ENCODE results near the gene DENR. TPM values are rescaled to one million over a fixed set of nuclear protein-coding genes. Genes with fewer than 3 reads are reported as not detected.
A peak's percentile ranks its signal among the peaks of the same experiment; 100 is the strongest.
"Not testable (repeated sequence)": the region's sequence is repeated elsewhere in the genome, so short reads cannot be mapped to it uniquely, and the experiment has no call there.

DENR gene, protein sequence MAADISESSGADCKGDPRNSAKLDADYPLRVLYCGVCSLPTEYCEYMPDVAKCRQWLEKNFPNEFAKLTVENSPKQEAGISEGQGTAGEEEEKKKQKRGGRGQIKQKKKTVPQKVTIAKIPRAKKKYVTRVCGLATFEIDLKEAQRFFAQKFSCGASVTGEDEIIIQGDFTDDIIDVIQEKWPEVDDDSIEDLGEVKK
- total RNA-seq, result 39.0 TPM

DNA sequence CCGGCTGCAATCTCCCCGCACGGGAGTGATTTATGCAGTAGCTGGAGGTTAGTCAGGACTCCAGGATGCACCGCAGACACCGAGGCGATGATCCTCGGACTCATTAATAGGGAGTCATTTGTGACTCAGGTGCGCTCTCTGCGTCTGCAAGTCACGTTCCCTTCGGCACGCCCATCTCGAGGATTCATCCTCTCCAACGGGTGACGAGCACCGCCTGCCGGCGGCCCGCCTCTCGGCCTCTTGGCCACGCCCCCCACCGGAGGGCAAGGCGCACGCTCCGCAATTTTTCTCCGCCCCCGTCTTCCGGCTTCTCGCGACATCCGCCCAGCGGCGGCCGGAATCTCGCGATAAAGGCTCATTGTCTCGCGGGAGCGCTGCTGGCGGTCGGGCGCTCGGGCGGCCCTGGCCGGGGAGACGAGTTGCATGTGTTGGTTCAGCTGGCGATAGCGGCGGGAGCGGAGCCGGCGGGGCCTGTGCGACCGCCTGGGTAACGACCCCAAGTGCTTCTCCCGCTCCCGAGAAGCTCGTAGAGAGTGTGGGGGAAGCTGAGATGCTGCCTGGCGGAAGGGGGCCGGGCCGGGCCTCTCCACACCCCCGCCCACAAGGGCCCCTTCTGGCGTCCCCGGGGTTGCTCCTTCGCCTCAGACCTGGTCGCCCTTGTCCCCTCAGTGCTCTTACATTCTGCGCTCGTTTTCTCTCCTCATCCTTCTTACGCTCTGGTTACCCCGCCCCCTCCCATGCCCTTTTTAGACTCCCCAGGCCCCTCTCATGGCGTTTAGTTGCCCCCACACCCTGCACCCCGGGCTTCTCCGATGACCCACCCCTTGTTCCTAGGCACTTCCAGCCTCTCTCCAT, at the start of gene DENR:
DENR (plus strand) TSS at position 361 of the 855 bp plus-strand sequence. CDS start 878 bp downstream, outside the sequence.
- peak; percentile 97 for ATAC-seq

DNA sequence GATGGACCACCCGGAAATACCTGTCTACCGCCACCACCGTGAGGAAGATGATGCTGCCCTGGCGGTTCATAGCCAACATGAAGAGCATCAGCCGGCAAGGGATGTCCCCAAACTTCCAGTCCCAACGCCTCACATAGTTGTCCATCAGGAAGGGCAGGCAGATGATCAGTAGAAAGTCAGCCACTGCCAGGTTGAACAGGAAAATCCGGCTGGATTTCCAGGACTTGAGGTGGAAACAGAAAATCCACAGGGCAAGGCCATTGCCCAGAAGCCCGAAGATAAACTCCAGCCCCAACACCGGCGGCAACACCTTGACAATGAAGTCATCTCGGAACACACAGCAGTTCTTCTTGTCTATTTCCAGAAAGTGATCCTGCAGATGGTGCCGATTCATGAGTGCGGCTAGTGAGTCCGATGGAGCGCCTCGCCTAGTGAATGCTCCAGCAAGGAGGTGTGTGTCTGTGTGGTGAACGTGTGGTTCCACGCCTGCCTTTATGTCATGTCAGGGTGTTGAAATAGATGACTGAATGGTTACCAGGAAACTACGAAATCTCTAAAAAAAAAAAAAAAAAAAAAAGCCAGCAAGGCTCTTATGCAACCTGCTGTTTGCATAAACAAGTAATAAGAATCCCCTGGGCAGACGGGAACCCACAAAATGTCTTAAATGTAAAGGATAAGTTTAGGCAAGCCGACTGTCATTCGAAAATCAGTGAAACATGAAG, 49.6 kb upstream of the DENR start, which contains the start of gene HCAR2:
HCAR2 (minus strand) TSS at position 468 of the 722 bp plus-strand sequence; CDS start at position 394, 74 bp downstream.
- peak; percentile 84 for ATAC-seq

DNA sequence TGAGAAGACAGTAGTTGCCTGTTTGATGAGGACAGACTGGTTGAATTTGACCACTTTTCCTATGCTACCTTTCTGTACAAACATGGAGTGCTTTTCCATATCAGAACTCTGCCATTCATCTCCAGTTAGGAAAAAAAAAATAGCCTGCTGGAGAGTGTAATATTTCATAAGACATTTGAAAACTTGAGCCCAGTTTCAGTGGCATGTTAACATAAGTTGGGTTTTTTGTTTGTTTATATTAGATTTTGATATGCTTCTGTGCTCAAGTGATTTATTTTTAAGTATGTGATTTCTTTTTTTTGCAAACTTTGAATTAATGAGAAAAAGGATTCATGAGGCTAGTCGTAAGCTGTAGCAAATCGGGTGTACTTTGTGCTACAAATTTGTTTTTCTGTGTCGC, 48.8 kb upstream of the DENR start:
- ATAC-seq, result not testable (repeated sequence)

DNA sequence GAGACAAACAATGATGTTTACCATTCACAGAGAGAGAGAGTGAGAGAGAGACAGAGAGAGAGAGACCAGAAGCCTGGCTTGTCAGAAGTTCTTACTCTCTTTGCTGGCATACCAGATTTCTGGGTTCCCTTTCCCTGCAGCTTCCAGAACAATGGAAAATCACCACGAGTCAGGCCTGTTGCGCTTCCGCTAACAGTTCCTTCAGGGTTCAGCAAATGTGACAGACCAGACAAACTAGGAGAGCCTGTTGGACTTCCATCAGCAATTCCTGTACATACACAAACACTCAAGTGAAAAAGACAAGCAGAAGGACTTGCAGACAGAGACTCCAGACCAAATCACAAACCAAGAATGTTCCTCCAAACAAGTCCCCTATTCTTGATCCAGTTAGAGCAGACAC, 43.3 kb upstream of the DENR start:
- ATAC-seq, result peak; percentile 72

DNA sequence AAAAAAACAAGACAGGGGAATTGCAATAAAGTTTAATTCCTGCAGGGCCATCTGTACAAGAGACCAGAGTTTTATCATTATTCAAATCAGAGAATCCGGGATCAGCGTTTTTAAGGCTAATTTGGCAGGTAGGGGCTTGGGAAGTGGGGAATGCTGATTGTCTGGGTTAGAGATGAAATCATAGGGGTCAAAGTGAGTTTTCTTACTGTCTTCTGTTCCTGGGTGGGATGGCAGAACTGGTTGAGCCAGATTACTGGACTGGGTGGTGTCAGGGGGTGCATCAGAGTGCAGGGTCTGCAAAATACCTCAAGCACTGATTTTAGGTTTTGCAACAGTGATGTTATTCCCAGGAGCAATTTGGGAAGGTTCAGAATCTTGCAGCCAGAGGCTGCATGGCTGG, 42.3 kb upstream of the DENR start:
- not testable (repeated sequence) for ATAC-seq

DNA sequence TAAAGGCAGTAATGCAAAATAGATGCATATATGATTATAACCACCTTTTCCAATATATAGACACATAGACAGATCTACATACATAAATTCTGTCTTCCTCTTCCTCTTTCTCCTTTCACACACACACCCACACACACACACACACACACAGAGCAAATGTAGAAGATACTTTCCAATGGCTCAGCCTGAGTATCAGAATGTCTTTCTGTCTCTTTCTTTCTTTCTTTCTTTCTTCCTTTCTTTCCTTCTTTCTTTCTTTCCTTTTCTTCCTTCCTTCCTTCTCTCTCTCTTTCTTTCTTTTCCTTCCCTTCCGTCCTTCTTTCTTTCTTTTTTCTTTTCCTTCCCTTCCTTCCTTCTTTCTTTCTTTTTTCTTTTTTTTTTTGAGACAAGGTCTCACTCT, 41.4 kb upstream of the DENR start:
- not testable (repeated sequence) for ATAC-seq

DNA sequence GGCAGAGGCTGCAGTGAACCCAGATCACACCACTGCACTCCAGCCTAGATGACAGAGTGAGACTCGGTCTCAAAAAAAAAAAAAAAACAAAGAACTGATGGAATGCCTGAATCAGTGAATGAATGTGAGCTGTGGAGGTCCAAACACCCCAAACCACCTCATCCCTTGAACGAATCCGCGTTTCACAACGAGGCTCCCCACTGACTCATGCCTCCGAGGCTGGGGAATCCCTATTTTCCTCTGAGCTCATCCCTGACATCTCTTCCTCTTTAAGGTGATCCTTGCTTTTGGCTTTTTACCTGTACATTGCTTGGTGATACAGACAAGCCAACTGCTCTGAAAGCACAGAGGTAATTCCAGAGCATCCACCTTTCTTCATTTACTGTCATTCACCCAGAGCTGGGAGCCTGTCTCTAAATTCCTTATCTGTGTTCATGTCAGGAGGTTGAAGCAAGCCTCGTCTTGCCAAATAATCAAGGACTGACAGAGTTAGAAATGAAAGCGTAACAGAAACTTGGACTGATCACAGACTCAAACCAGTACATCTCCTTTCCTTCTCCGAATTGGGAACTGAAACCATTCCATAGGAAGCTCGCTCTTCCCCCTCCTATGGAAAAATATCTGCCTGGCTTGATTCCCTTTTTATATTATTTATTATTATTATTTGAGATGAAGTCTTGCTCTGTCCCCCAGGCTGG, 39.0 kb upstream of the DENR start:
- ATAC-seq, result peak; percentile 73

DNA sequence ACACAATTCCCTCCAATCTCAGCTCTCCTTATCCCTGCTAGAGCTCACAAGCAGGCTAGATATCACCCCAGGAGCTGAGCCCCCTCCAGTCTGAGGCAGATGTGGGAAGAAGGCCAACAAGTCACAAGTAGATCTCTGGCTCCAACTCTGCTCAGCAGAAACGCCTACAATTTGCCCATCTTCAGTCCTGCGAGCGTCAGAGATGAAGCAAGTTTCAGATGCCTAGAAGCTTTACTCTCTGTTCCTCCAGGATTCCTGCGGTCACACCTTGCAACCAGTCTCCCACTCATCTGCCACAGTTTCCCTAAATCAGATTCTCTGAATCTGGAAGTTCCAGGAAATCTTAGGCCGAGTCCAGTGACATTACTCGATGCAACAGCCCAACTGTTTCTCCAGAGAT, 37.4 kb upstream of the DENR start:
- ATAC-seq, result not testable (repeated sequence)

DNA sequence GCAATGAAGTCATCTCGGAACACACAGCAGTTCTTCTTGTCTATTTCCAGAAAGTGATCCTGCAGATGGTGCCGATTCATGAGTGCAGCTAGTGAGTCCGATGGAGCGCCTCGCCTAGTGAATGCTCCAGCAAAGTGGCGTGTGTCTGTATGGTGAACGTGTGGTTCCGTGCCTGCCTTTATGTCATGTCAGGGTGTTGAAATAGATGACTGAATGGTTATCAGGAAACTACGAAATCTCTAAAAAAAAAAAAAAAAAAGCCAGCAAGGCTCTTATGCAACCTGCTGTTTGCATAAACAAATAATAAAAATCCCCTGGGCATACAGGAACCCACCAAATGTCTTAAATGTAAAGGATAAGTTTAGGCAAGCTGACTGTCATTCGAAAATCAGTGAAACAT, 36.0 kb upstream of the DENR start, which contains the start of gene HCAR3:
HCAR3 (minus strand) TSS at position 154 of the 400 bp plus-strand sequence; CDS start at position 80, 74 bp downstream.
- peak; percentile 55 for ATAC-seq

DNA sequence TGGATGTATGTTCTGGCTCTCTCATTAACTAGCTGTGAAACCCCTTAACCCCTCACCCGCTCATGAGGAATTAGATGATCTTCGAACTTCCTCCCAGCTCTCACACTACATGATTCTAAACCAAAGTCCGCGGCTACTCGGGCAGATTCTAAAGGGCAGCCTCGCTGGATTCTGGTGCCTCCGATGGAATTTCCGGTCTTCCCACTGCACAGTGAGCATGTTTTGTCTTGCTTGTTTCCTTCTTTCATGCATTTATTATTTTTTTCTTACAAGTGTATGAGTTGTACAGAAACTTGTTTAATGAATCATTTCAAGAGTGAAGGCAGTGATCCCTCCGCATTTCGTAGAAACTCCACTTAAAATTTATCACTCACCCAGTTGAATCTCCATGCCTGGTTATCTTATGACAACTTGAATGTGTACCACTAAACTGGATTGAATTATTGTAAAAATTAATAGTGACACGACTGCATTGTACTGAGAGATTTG, 31.5 kb upstream of the DENR start:
- peak; percentile 83 for ATAC-seq

DNA sequence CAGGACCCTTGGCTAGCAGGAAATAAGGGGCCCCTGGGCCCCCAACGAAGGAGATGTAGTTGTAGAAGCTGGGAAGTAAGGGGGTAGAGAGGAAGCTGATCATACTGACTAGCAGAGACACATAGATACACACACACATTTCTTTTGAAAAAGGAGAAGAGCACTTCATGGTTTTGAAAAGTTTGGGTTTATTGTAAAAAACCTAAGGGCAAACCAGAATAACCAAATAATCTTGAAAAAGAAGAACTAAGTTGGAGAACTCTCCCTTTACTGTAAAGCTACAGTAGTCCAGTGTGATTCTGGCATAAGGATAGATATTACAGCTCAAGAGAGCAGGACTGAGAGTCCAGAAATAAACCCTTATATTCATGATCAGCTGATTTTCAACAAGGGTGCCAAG, 30.2 kb upstream of the DENR start:
- no peak for ATAC-seq

DNA sequence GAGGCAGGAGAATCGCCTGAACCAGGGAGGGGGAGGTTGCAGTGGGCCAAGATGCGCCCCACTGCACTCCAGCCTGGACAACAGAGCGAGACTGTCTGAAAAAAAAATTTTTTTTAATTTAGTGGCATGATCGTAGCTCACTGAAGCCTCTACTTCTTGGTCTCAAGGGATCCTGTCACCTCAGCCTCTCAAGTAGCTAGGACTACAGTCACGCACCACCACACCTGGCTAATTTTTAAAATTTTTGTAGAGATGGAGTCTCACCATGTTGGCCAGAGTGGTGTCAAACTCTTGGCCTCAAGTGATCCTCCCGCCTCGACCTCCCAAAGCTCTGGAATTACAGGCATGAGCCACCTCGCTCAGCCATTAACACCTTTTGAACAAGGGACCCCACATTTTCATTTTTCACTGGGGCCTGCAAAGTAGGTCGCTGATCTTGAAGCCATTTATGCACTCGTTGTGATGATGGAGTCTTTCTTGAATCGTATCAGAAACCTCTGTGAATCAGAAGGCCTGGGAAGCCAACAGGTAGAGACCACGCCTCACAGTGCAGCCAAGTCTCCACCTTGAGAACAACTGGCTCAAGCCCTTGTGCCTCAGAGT, 27.9 kb upstream of the DENR start:
- no peak for ATAC-seq

DNA sequence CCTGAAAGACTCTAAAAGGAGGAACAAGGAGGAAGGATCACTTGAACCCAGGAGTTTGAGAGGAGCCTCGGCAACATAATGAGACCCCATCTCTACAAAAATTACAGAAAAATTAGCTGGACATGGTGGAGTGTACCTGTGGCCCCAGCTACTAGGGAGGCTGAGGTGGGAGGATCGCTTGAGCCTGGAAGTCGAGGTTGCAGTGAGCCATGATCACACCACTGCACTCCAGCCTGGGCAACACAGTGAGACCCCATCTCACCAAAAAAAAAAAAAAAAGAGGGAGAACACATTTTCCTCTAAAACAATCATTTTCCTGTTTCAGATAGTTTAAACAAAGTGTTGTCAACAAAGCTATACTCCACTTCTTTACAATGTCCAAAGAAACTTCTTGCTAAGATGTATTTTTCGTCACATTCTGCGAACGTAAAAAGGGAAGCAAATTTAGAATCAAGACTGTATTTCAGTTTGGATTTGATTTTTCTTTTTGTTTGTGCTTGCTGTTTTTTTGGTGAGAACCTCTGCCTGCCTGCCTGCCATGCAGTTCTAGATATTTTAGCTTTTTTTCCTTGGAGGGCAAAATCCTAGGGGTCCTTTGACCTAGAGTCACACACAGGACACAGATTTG, 27.1 kb upstream of the DENR start:
- ATAC-seq, result no peak

DNA sequence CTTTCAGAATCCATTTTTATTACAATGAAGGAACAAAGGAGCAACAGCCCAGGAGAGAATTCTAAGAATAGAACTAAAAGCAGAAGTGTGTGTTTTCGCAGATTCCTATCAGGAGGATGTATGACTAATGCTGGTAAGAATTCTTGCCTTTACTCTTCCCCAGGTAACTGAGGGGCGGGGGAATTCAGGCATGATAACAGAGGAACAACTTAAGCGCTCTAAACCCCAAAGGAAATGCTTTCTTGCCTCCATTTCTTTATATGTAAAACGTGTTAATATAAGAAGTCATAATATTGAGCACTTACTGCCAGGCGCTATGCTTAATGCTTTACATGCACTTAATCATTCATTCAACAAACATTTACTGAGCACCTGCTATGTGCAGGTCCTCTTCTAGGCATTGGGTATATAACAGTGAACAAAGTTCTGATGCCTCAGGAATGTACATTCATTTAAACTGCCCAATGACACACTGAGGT, 26.5 kb upstream of the DENR start:
- no peak for ATAC-seq

DNA sequence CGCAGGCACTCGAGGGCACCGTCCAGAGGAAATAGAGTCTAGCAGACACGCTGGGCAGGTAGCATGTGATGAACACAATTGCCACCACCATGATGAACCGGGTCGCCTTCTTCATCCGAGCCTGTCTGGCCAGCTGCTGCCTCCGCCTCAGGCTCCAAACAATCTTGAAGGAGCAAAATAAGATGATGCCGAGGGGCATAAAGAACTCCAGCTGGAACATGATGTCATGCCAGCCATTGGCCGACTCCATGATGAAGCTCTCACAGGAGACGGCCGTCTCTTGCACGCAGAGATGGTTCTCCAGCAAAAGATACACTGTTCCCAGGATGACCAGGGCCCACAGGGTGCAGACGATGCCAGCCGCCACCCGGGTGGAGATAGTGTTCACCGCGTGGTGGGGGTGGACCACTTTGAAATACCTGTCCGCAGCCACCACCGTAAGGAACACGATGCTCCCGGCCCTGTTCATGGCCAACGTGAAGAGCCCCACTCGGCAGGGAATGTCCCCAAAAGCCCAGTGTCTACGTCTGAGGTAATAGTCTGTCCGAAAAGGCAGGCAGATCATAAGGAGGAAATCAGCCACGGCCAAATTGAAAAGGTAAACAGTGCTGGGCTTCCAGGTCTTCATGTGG, 22.9 kb upstream of the DENR start:
- no peak for ATAC-seq

DNA sequence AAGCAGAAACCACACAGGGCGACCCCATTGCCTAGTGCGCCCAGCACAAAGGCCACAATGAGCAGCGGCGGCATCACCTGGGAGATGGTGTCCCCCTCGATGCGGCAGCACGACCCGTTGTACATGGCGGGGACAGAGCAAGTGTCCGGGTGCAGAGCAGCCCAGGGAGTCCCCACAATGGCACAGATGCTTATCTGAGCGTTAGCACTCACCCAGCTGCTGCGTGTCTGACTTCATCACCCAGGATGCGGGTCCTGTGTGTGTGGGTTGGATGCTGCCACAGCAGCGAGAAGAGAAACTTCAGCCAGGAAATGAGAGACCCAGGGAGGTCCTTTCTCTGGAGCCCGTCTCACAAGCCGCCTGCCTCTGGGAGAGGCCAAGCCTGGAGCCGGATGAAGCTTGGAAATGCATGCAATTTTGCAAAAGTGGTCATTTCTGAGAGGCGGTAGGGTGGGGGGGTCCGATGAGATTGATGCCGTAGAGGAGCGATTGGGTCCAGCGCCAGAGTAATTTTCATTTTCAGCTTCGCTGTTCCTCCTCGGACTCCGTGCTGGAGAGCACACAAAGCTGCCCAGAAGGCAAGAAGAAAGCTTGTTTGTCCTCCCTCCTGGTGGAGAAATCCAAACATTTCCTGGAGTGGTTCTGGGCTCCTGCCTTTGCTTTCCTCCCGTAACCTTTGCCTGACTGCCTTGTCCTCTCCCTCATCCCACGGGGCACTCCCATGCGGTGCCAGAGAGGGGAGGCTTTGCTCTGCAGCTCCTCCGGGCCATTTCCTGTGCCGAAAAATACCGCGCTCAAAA, 22.2 kb upstream of the DENR start, which contains the start of gene HCAR1:
HCAR1 (minus strand) TSS at position 630 of the 800 bp plus-strand sequence; CDS start at position 125, 505 bp downstream.
- no peak for ATAC-seq

DNA sequence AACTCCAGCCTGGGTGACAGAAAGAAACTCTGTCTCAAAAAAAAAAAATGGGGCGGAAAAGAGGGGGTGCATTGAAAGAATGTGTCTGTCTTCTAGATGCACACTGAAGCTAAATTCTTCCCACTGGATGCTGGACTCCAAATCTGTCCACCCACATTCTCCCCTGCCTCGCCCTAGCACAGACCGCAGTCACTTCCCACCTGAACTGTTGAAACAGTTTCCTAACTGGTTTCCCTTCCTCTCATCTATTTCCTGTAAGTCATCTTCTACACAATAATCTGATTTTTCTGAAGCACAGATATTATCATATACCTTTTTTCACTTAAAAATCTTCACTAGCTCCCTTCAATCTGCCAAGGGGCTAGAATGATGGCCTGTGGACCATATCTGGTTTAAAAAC, 20.5 kb upstream of the DENR start:
- peak; percentile 50 for ATAC-seq

DNA sequence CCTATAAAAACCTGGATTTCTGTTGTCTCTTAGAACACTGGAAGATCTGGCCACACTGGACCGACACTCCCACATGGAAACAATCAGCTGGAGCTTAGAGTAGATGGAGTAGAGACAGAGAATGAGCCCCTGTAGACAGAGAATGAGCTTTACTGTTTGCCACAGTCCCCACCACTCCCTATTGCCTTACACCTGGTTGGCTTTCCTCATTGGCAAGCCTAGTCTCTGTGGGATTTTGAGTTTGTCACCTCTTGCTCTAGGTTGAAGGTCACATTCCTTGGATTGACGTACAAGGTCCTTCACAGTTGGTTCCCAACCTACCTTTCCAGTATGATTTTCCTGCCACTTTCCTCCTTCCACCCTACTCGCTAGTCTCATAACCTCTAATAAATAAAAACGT, 20.0 kb upstream of the DENR start:
- peak; percentile 29 for ATAC-seq

DNA sequence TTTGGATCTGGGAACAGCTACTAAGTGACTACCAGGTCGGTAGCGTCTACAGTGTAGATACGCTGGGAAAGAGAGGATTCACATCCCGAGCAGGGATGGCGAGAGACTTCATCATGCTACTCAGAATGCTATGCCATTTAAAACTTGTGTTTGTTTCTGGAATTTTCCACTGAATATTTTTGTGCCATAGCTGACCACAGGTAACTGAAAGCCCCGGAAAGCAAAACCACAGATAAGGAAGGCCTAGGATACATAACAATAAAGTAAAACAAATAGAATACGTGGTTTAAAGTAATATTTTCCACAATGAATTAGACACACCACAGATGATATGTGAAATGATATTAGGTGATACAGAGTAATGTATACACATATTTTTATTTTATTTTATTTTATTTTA, 14.1 kb upstream of the DENR start:
- ATAC-seq, result no peak

DNA sequence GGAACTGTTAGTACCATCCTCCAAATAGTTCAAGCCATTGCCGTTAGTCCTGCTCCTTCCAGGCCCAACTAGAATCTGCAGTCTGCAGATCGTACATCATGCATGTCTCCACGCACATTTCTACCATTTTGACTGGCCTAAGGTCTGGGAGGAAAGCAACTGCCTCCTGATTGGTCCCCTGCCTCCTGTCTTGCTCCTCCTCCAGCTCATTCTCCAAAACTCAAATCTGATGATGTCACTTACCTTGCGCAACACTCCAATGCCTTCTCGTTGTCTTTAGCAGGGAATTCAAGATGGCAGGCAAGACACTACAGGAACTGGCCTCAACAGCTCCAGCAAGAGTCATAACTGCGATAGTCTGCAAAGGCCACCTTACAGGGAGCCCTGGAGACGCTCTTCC, 12.3 kb upstream of the DENR start:
- peak; percentile 25 for ATAC-seq
